Kidney epithelial cell (primary cell): ENCODE data around the gene HS1BP3. TPM values are rescaled to one million over a fixed set of nuclear protein-coding genes. Genes with fewer than 3 reads are reported as not detected.

ENCODE experiments used
- DNase-seq: peaks from one replicate; pipeline ENCODE4 v3.0.0-alpha.2; 2010; ENCODE audit warnings: low read depth
- H3K27me3 ChIP-seq: 2 replicates; pipeline ENCODE4 v1.6.0; 2011; ENCODE audit warnings: low read length; ENCODE audit not compliant: control insufficient read depth, insufficient read depth
- H3K36me3 ChIP-seq: 2 replicates; pipeline ENCODE4 v1.5.1; 2011; ENCODE audit warnings: low read length; ENCODE audit not compliant: control insufficient read depth, insufficient read depth
- H3K4me3 ChIP-seq: 2 replicates; pipeline ENCODE4 v1.5.1; 2011; ENCODE audit warnings: low read depth, mild to moderate bottlenecking, control low read depth, low read length
- total RNA-seq: library from RNA; depleted of rRNA; stranded (reverse); fragments of >200 nt; gene quantifications from 2 replicates; pipeline ENCODE4 v1.2.3, GENCODE V29; 2015
- TF ChIP-seq, protein P1 (sequence below): IDR thresholded peaks from 2 replicates; pipeline ENCODE4 v1.5.1; 2011; ENCODE audit warnings: mild to moderate bottlenecking, moderate library complexity, low read length, control low read depth, inconsistent platforms; ENCODE audit not compliant: insufficient read depth, poor library complexity, severe bottlenecking

HS1BP3 gene
- total RNA-seq, 1 donor from 2014 or later: 42.4 TPM

DNA sequence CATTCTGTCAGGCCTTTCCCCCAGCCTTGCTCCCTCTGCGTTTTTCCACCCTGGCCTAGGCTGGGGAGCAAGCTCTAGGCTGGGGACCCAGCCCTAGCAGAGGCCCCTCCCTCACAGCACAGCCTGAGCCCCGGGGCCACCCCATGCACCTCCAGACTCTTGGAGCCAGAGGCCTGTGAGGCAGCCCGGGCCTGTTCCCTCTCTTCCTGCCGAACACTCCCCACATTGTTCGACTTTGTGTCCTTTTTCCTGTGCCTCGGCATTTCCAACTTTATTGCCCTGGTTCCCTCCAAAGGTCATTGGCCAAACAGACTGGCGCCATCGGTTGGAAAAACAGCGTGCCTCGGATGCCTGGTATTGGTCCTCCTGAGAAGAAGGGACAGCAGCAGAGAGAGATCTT lies 79.7 kb downstream of the HS1BP3 start:
- TF ChIP-seq, protein P1, sequence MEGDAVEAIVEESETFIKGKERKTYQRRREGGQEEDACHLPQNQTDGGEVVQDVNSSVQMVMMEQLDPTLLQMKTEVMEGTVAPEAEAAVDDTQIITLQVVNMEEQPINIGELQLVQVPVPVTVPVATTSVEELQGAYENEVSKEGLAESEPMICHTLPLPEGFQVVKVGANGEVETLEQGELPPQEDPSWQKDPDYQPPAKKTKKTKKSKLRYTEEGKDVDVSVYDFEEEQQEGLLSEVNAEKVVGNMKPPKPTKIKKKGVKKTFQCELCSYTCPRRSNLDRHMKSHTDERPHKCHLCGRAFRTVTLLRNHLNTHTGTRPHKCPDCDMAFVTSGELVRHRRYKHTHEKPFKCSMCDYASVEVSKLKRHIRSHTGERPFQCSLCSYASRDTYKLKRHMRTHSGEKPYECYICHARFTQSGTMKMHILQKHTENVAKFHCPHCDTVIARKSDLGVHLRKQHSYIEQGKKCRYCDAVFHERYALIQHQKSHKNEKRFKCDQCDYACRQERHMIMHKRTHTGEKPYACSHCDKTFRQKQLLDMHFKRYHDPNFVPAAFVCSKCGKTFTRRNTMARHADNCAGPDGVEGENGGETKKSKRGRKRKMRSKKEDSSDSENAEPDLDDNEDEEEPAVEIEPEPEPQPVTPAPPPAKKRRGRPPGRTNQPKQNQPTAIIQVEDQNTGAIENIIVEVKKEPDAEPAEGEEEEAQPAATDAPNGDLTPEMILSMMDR: no peak
- H3K4me3 ChIP-seq: no peak overlapping the region
- no peak for DNase-seq
- H3K36me3 ChIP-seq: no peaks in the 10 kb centered on the region
- no peaks in the 10 kb centered on the region for H3K27me3 ChIP-seq

DNA sequence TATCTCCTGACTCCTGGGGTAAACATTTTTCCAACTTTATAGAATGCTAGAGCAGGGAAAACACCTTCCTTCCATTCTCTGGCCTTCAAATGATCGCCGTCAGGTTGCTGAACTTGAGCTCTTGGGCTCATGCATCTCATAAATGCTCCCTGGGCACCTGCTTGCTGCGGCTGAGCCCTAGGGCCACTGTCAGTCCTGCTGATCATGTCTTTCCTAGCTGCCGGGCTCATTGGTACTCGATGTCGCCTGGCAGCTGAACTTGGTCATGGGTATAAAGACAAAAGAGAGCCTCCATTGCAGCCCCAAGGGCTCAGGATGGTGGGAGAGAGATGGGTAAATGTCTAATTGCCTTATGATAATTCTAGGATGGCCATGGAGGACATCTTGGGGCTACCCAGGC lies 80.6 kb downstream of the HS1BP3 start:
- Histone ChIP-seq H3K36me3 (no peaks in the 10 kb centered on the region), H3K4me3 (no peak overlapping the region), H3K27me3 (no peaks in the 10 kb centered on the region)
- DNase-seq: no peak
- TF ChIP-seq, protein P1: no peak

DNA sequence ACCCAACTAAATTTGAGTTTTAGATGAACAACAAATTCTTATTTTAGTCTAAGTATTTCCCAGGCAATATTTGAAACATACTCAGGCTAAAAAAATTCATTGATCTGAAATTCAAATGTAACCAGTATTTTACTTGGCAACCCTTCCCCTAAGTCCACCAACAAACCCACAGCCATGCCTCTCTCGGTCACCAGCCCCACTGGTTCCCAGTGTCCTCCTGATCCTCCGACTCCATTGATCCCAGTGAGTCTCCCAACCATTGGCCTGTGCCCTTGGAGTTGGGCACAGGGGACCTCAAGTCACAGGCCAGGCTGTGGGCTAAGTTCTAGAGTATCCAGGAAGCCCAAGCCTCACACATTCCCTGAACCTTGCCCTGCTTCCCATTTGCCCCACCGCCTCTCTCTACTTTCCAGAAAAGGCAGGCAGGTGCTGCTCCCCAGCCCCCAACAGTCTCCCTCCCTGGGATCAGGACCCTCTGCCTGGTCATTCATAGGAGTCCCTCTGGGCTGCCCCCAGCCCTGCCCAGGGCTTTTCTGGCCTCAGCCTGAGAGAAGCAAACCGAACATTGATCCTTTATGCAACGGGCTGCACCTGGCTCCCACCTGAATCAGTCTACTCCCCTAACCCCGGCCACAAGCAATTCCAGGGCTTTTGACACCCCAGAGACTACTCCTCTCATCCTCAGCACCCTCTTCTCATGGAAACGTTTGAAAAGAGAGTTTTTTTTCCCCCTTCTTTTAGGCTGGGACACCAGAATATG lies 81.3 kb downstream of the HS1BP3 start:
- TF ChIP-seq, protein P1: no peak
- no peaks in the 10 kb centered on the region for H3K36me3 ChIP-seq
- DNase-seq: no peak
- H3K27me3 ChIP-seq: no peaks in the 10 kb centered on the region
- no peak overlapping the region for H3K4me3 ChIP-seq

DNA sequence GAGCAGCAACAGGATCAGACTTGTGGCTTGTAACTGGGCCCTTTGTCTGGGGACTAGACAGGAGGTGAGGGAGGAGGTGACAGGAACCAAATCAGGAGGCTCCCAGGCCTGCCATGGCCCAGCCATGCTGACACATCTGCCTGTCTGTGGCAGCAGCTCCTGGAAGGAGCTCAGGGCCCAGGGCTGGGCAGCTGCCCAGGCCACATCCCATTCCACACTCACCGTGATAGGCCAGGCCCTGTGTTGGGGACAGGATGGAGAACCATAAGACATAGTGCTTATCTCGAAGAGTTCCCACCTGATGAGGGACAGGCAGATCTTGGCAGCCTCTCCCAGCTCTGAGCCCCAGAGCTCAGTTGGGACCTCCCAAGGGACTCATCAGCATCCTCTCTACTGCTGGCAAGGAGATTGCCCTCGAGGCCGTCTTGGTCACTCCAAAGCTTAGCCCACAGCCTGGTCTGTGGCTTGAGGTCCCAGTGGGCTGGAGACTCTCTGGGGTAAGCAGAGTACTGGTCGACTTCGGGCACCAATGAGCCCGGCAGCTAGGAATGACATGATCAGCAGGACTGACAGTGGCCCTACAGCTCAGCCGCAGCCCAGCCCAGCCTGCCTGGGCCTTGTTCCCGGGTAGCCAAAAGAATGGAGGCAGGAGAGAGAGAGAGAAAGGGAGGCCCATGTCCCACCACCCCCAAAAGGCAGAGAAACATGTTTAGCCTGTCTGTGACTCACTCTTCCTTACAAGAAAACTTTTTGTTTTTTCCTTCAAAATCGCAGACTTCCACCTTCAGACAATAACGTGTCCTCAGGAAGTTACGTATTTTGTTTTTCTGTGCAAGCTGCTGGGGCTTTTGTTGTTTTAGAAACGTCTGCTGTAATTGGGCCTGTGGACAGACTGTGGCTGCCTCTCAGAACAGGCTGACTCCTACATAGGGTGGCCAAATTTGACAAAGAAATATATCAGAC lies 82.1 kb downstream of the HS1BP3 start:
- TF ChIP-seq, protein P1: no peak
- DNase-seq: no peak
- Histone ChIP-seq H3K36me3 (no peaks in the 10 kb centered on the region), H3K27me3 (no peaks in the 10 kb centered on the region), H3K4me3 (no peak overlapping the region)

DNA sequence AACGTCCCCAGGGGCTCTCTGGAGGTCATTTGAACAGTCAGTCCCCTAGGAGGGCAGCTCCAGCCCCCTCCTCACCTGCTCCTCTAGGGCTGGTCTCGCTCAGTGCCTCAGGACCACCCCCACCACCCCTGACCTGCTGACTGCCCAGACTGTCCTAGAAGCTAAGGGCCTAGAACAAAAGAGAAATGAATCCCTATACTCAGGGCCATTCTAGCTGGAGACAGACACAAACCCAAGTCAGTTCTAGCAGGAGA lies 83.0 kb downstream of the HS1BP3 start:
- no peak for DNase-seq
- H3K27me3 ChIP-seq: no peaks in the 10 kb centered on the region
- TF ChIP-seq, protein P1: no peak
- H3K36me3 ChIP-seq: no peaks in the 10 kb centered on the region
- no peak overlapping the region for H3K4me3 ChIP-seq

Other genes with a start within 250 kb of the HS1BP3 start
- gene RHOB, start 204.0 kb downstream of the HS1BP3 start, total RNA-seq: 204 and 245 TPM in 2 replicates
- gene GDF7, start 16.0 kb upstream of the HS1BP3 start, total RNA-seq: 0.04 and 0.07 TPM in 2 replicates
- gene LDAH, start 172.0 kb upstream of the HS1BP3 start, total RNA-seq: 23.3 and 24.9 TPM in 2 replicates